ENCODE data around the gene HSPB6.

HSPB6 gene

GRCh38 chr19:35764432-35765315 lies 7.8 kb upstream of the HSPB6 start:
- no peaks in the 10 kb centered on the region for H3K9me3 Mint-ChIP-seq
- peaks cover 2% of the 10 kb centered on the region for H3K4me1 Mint-ChIP-seq (ENCODE audit: low read depth)
- peaks cover 94% of the 10 kb centered on the region for H3K36me3 Mint-ChIP-seq (ENCODE audit: low read depth)
- no peak overlapping the region for H3K27ac Mint-ChIP-seq
- H3K4me3 Mint-ChIP-seq = no peak overlapping the region
- no peaks in the 10 kb centered on the region for H3K27me3 Mint-ChIP-seq
- intact Hi-C loops (cut with micrococcal nuclease) = no loop called here

GRCh38 chr19:35760711-35761349 lies 4.0 kb upstream of the HSPB6 start:
- Mint-ChIP-seq H3K36me3 (ENCODE audit: low read depth) (peaks cover 76% of the 10 kb centered on the region), H3K4me3 (no peak overlapping the region), H3K27me3 (peaks cover 14% of the 10 kb centered on the region), H3K4me1 (ENCODE audit: low read depth) (peaks cover 33% of the 10 kb centered on the region), H3K9me3 (no peaks in the 10 kb centered on the region), H3K27ac (no peak overlapping the region)
- intact Hi-C loops (cut with micrococcal nuclease) = no loop called here

- Mint-ChIP-seq H3K4me3 (no peak overlapping the region), H3K27me3 (peaks cover 24% of the 10 kb centered on the region), H3K9me3 (no peaks in the 10 kb centered on the region), H3K27ac (peak overlapping the region; percentile 88), H3K36me3 (ENCODE audit: low read depth) (peaks cover 76% of the 10 kb centered on the region), H3K4me1 (ENCODE audit: low read depth) (peaks cover 41% of the 10 kb centered on the region)
- intact Hi-C loops (cut with micrococcal nuclease) = no loop called here
Measured at GRCh38 chr19:35759697-35760096, 2.9 kb upstream of the HSPB6 start.

- intact Hi-C loops (cut with micrococcal nuclease) = loop anchor here (1.0 kb wide), 1 partner anchor 10 kb away; the partner anchor contains the start of gene LIN37
- peaks cover 30% of the 10 kb centered on the region for H3K27me3 Mint-ChIP-seq
- peaks cover 76% of the 10 kb centered on the region for H3K36me3 Mint-ChIP-seq (ENCODE audit: low read depth)
- H3K4me3 Mint-ChIP-seq = peak within 1 kb of the TSS; percentile 91
- peak within 1 kb of the TSS; percentile 88 for H3K27ac Mint-ChIP-seq
- H3K9me3 Mint-ChIP-seq = no peaks in the 10 kb centered on the region
- H3K4me1 Mint-ChIP-seq (ENCODE audit: low read depth) = peaks cover 44% of the 10 kb centered on the region
Measured at GRCh38 chr19:35757749-35758608, 1.1 kb upstream of the HSPB6 start, which contains the start of gene PROSER3. Gene PROSER3 (plus strand): TSS chr19:35758176. CDS start chr19:35758216, 40 bp downstream.

- Mint-ChIP-seq H3K36me3 (ENCODE audit: low read depth) (peaks cover 77% of the 10 kb centered on the region), H3K27me3 (peaks cover 30% of the 10 kb centered on the region), H3K9me3 (no peaks in the 10 kb centered on the region), H3K4me1 (ENCODE audit: low read depth) (peaks cover 45% of the 10 kb centered on the region), H3K4me3 (peak overlapping the region; percentile 91), H3K27ac (peak overlapping the region; percentile 88)
- intact Hi-C loops (cut with micrococcal nuclease) = no loop called here
Measured at GRCh38 chr19:35757231-35757748, 461 bp upstream of the HSPB6 start.

GRCh38 chr19:35755550-35756376 lies 1.1 kb downstream of the HSPB6 start:
- H3K27me3 Mint-ChIP-seq = peaks cover 30% of the 10 kb centered on the region
- H3K4me1 Mint-ChIP-seq (ENCODE audit: low read depth) = peaks cover 50% of the 10 kb centered on the region
- H3K4me3 Mint-ChIP-seq = peak overlapping the region; percentile 91
- H3K27ac Mint-ChIP-seq = peak overlapping the region; percentile 88
- intact Hi-C loops (cut with micrococcal nuclease) = no loop called here
- peaks cover 71% of the 10 kb centered on the region for H3K36me3 Mint-ChIP-seq (ENCODE audit: low read depth)
- H3K9me3 Mint-ChIP-seq = no peaks in the 10 kb centered on the region

GRCh38 chr19:35755131-35755549 lies 1.7 kb downstream of the HSPB6 start:
- peak overlapping the region; percentile 25 for H3K27ac Mint-ChIP-seq
- no peaks in the 10 kb centered on the region for H3K9me3 Mint-ChIP-seq
- peaks cover 30% of the 10 kb centered on the region for H3K27me3 Mint-ChIP-seq
- intact Hi-C loops (cut with micrococcal nuclease) = no loop called here
- peak overlapping the region; percentile 51 for H3K4me3 Mint-ChIP-seq
- peaks cover 68% of the 10 kb centered on the region for H3K36me3 Mint-ChIP-seq (ENCODE audit: low read depth)
- peaks cover 54% of the 10 kb centered on the region for H3K4me1 Mint-ChIP-seq (ENCODE audit: low read depth)

- intact Hi-C loops (cut with micrococcal nuclease) = no loop called here
- Mint-ChIP-seq H3K4me3 (peak overlapping the region; percentile 51), H3K36me3 (ENCODE audit: low read depth) (peaks cover 68% of the 10 kb centered on the region), H3K27me3 (peaks cover 30% of the 10 kb centered on the region), H3K9me3 (no peaks in the 10 kb centered on the region), H3K4me1 (ENCODE audit: low read depth) (peaks cover 57% of the 10 kb centered on the region), H3K27ac (peak overlapping the region; percentile 25)
Measured at GRCh38 chr19:35754370-35755130, 2.3 kb downstream of the HSPB6 start.

- Mint-ChIP-seq H3K36me3 (ENCODE audit: low read depth) (peaks cover 63% of the 10 kb centered on the region), H3K27ac (no peak overlapping the region), H3K4me3 (no peak overlapping the region)
Measured at GRCh38 chr19:35753634-35754369, 3.0 kb downstream of the HSPB6 start.

GRCh38 chr19:35752746-35753350 lies 4.0 kb downstream of the HSPB6 start:
- H3K4me1 Mint-ChIP-seq (ENCODE audit: low read depth) = peaks cover 60% of the 10 kb centered on the region
- H3K27ac Mint-ChIP-seq = no peak overlapping the region
- no peak overlapping the region for H3K4me3 Mint-ChIP-seq
- H3K36me3 Mint-ChIP-seq (ENCODE audit: low read depth) = peaks cover 64% of the 10 kb centered on the region
- intact Hi-C loops (cut with micrococcal nuclease) = no loop called here
- H3K9me3 Mint-ChIP-seq = no peaks in the 10 kb centered on the region
- peaks cover 30% of the 10 kb centered on the region for H3K27me3 Mint-ChIP-seq

More at GRCh38 chr19:35753634-35754369, 3.0 kb downstream of the HSPB6 start:
- Mint-ChIP-seq H3K4me1 (ENCODE audit: low read depth) (peaks cover 57% of the 10 kb centered on the region), H3K27me3 (peaks cover 30% of the 10 kb centered on the region), H3K9me3 (no peaks in the 10 kb centered on the region)
- intact Hi-C loops (cut with micrococcal nuclease) = no loop called here

- Mint-ChIP-seq H3K27me3 (peaks cover 29% of the 10 kb centered on the region), H3K4me1 (ENCODE audit: low read depth) (peaks cover 58% of the 10 kb centered on the region), H3K36me3 (ENCODE audit: low read depth) (peaks cover 65% of the 10 kb centered on the region), H3K4me3 (no peak overlapping the region), H3K9me3 (no peaks in the 10 kb centered on the region), H3K27ac (no peak overlapping the region)
- intact Hi-C loops (cut with micrococcal nuclease) = no loop called here
Measured at GRCh38 chr19:35751839-35752745, 4.7 kb downstream of the HSPB6 start.
